Measurements from ENCODE around the gene GADL1.

Gene GADL1

DNA sequence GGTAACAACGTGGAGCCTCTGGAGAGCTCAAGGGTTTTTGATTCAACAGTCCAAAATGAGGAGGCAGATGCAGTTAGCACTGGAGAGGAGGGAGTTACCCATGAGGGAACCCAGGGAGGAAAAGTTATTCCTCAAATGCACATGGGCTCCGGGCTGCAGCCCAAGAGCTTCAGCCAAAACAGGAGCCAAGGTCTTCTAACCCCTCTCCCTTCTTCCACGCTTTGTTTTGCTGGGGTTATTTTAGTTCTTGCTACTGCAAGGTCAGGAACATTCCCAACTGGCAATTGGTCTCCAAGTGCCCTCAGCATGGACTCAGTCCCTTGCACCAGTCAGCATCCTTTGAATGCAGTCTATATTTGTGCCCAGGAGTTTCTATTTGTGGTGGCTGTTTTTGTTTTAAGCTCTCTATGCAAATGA is 198.1 kb downstream of the GADL1 start:
- FAIRE-seq: no peak
- DNase-seq (ENCODE audit: low spot score): no peak

DNA sequence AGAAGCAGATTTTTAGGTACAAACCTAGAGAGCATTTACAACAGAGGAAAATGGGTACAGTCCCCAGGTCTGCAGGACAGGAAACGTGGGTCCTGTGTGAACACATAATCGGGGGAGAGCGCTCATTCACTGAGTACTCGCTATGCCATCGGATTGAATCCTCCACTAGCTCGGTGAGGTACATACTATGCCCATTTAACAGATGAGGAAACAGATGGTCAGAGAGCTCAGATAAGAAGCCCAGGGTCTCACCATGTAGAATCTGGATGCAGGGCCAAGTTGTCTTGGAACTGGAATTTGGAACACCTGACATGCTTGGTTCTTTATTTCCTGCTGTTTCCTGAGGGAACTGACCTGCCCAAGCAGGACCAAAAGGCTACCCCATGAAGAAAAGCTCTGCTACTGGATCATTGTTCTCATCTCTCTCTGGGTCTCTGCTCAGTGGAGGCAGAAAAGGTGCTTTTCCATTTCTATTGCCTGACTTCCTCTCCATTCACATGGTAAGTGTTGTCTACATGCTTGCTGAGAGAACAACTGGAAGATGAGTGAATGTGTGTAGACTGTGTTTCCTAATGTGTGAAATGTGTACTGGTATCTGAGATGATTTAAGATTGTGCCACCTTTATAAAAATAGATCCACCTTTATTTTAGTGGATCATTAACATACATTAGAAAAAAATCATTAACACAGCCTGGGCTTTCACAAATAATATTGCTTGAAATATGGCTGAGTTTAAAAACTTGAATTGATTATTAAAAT is 199.0 kb downstream of the GADL1 start:
- FAIRE-seq: no peak
- DNase-seq (ENCODE audit: low spot score): no peak

DNA sequence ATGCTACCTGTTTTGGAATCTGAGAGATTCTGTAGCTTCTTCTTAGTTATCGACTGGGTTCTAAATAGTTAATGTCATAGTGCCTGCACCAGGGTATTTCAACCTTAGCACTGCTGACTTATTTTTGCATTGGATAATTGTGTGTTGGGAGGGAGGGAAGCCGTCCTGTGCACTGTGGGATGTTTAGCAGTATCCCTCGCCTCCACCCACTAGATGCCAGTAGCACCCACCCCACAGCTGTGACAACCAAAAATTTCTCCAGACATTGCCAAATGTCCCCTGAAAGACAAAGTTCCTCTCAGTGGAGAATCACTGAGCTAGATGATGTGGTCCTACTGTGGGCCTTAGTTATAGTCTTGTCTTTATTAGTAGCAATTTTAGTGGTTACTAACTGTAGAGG is 199.8 kb downstream of the GADL1 start:
- no peak for FAIRE-seq
- no peak for DNase-seq (ENCODE audit: low spot score)

DNA sequence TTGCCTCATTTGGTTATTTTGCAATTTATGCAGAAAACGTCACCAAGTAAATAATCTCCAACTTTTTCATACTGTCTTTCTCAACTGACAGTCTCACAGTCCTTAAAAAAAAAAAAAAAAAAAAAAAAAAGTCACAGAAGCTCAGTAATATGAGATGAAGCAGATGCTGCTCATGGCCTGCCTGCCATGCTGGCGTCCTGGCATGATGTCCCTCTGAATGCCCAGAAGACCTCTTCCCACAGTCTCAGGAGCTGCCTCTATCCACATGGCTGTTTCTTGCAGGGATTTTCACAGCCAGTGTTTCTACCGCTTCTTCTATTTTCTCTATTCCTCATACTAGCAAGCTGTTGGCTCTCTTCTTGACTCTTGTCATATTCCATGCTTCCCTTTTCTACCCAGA is 200.3 kb downstream of the GADL1 start:
- no peak for FAIRE-seq
- no peak for DNase-seq (ENCODE audit: low spot score)

DNA sequence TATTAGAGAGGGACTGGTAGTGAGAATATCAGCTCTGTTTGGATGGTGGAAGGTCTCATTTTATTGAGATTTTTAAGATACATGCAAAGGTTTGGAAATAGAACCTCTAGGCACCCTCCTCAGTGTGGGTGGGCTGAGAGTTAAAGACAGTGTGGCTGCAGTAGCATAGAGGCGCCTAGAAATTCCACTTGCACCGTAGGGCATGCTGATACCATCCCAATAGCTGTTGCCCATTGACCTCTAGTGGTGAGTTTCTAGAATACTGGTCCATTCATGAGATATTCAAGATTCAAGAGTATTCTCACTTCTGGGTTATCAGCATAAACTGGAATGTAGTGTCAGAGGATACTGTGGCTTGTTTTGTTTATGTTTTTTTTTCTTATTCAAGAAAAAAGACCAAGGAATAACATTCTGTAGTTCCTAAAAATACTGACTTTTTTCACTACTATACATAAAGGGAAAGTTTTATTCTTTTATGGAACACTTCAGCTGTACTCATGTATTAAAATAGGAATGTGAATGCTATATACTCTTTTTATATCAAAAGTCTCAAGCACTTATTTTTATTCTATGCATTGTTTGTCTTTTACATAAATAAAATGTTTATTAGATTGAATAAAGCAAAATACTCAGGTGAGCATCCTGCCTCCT is 200.9 kb downstream of the GADL1 start:
- FAIRE-seq (peak; percentile 68), DNase-seq (ENCODE audit: low spot score) (peak; percentile 68)

DNA sequence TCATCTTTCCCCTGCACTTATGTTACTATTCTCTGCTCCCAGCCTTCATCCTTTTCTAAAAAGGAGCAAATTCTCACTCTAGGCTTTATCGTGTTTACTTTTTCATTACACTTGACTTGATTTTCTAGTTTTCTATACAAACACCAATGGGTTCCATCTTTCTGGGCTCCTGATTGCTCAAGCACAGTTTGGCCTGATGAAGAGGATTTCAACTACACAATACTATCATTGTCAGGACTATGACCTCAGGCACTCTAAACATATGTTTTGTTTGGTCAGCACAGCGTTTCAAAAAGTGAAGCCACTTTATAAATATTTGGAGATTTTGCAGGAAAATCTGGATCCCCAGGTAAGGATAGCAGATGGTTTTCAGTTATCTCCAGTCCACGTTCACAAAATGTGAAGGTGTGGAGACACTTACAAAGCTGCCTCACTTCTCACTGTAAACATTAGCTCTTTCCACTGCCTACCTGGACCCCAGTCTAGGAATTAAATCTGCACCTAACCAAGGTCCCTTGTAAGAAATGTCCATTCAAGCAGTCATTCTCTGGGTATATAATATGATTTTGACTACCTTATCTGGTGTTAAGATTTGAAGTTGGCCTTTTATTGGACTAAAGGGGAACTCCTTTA is 201.8 kb downstream of the GADL1 start:
- DNase-seq (ENCODE audit: low spot score) (no peak), FAIRE-seq (no peak)

DNA sequence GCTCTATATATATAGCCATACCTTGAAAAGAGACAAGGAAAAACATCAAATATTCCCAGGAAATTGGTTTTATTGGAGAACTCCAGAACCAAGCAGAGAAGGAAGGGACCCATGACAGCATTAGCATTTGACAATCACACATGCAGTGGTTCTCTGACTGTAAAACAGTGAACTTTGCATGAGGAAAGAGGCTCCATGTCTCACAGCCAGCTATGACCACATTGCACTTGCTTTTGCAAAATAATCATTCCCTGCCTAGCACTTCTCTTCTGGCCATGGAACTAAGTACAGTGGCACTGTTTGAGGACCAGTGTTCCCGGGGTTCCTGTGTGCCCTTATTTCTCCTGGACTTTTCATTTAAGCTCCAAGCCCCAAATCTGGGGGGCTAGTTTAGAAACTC is 202.5 kb downstream of the GADL1 start:
- DNase-seq (ENCODE audit: low spot score): no peak

DNA sequence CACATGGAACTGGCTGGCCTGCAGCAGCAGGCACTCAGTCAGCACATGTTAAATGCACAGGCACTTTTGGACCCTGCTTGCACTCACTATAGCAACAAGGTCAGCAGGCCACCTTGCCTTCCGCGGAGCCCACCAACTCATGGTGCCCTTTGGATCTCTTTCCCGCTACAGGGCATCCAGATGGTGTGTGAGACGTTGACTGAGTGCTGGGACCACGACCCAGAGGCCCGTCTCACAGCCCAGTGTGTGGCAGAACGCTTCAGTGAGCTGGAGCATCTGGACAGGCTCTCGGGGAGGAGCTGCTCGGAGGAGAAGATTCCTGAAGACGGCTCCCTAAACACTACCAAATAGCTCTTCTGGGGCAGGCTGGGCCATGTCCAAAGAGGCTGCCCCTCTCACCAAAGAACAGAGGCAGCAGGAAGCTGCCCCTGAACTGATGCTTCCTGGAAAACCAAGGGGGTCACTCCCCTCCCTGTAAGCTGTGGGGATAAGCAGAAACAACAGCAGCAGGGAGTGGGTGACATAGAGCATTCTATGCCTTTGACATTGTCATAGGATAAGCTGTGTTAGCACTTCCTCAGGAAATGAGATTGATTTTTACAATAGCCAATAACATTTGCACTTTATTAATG is 203.1 kb downstream of the GADL1 start:
- FAIRE-seq (no peak), DNase-seq (ENCODE audit: low spot score) (no peak)

More for the DNA sequence above, 202.5 kb downstream of the GADL1 start:
- FAIRE-seq: no peak

DNA sequence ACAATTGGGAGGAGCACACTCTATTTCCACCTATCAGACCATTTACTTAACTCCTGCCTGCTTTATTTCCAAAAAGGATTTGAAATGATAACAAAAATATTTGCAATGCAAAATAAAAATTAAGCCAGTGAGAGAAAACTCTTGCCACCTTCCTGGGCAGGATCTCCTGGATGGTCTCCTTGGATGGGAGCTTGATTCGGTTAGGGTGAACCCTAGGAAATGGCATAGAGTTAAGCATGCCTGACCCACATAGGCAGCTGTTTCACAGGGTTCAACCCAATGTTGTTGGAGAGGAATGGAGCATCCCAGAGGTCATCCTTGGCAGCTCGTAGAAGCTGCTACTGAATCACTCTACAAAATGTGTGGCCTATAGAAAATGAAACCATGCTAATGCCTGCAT is 204.3 kb downstream of the GADL1 start:
- FAIRE-seq (no peak), DNase-seq (ENCODE audit: low spot score) (no peak)

DNA sequence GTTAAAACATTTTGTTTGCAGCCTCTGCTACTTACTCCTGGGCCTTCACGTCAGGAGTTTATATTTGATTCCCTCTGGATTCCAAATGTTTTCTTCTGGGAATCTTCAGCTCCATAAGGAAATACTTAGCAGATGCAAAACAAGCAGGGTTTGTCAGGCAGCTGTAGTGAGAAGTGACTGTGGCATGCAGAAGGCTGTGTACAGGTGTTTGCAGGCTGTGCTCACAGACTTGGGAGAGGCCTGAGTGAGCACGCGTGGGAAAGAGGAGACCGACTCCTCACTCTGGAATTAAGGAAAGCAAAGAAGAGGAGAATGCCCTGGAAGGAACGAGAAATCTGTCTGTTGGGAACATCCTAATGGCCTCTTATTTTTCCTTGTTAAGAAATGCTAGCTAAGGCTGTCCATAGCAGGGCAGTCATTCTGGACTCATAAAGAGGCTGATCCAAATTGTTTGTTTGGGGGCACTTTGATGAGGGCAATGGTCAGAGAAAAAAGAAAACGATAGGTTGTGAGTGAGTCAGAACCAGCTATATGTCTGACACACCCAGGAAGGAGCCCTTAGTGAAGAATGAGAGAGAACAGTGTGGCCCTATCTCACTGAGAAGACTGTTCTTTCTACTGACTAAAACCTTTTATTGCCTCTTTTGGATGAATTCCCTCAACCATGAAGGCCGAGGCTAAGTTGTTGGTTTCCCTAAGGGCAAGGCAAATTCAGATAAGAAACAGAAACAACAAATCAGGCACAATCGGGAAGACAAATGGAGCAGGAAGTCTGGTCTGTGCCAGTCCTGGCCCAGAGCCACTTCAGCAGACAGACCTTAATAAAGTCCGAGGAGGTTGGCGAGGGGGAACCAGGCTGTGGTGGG is 205.5 kb downstream of the GADL1 start:
- FAIRE-seq (peak; percentile 51), DNase-seq (ENCODE audit: low spot score) (peak; percentile 49)

DNA sequence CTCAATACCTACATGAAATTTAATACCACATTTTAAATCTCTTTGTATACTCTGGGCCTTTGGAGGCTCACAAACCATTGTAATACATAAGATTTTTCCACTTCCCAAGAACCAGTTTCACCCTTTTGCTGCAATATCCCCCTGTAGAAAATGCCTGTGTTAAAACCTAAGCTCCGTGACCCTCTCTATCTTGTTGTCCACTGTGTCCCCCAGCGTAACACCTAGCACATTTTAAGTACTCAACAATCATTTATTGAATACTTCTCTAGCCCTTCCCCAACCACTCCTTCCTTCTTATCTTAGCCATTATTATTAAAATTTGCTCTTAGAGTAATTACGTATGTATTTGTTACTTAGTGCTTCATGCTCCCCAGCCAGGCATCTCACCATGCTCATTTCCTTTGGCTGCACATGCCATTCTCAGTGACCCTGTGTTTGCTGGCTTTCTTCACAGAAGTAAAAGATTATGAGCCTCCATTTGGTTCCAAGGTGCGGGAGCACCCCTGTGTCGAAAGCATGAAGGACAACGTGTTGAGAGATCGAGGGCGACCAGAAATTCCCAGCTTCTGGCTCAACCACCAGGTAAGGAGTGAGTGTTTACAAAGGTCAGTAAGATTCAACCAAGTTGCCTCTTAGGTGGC is 206.4 kb downstream of the GADL1 start:
- no peak for FAIRE-seq
- no peak for DNase-seq (ENCODE audit: low spot score)

DNA sequence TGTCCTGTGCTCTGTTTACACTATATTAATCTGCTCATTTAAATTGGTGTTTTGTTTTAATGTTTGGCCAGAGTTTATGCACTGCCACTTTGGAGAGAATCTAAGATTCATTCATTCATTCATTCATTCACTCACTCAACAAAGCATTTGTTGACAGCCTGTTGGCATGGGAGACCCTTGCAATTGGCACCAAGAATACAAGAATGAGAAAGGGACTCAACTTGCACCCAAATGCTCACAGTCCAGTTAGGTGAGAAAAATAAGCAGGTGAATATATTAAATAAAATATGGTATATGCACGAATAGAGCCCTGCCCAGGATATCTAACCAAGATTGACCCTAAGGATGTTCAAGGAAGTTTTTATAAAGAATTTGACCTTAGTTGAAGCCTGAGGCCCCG is 207.7 kb downstream of the GADL1 start:
- DNase-seq (ENCODE audit: low spot score): no peak
- no peak for FAIRE-seq

DNA sequence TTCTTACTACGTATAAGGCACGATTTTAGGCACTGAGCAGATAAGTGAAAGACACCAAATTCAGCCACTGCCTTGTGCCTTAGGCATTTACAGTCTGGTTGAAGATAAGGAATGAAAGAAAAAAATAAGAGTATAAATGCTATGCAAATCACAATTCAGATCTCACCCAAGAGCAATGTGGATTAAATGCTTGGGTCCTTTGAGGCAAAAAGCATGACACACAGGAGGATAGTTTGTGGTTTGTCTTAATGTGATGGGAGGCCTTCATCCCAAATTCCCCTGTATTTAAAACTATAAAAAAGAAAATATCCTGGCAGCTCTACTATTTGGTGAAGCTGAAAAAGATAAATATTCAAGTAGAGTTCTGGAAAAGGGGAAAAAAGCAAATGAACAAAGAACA is 208.3 kb downstream of the GADL1 start:
- no peak for DNase-seq (ENCODE audit: low spot score)
- no peak for FAIRE-seq

DNA sequence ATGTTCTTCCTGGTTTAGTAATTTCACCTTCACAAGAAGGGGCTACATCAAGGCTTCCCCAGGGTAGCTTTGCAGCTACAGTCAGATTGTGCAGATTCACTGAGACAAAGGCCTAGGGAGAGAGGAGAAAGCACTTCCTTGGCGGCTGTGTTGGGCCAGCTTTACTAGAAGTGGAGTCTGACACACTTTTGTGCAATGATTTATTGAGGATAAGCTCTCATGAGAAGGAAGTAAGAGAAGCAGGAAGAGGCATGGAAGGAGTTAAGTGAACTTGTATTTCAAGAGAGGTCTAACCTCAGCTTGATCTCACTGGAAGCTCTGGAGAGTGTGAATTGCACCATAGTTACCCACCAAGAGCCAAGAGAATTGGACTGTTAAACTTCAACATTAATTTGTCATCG is 209.2 kb downstream of the GADL1 start:
- no peak for FAIRE-seq
- DNase-seq (ENCODE audit: low spot score): no peak

DNA sequence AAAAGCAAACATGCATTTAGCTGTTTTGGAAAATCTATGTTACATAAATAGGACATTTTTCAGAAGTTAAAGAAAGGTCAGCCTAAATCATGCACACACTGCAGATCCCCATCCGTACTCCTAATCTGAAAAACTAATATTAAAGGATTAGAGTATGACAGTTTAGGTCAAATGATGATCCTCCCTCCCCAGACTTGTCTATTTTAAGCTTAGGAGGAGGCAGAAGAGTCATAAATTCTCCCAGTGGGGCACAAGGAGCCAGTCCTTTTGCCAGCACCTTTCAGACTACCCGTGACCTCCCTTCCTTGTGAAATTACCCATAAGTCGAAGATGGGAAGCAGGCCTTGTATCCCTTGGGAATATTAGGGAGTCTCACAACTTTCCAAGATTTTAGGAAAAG is 210.1 kb downstream of the GADL1 start:
- DNase-seq (ENCODE audit: low spot score): no peak
- no peak for FAIRE-seq

DNA sequence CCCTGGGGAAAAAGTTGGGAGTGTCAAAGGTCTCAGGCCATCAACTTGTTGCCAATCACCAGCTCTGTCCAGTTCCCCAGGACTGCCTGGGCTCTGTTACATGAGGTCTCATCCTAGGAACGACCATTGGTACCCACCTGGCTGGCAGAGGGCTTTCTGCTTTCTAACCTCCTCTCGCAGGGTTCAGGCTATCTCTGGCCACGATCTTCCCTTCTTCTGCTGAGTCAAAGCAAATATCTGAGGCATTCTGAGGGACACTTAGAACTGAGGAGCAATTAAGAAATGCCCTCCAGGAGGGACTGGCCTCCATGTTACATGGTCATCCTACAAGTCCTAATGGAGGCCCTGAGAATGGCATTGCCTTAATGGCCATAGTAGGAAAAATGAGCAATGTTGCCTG is 210.7 kb downstream of the GADL1 start:
- DNase-seq (ENCODE audit: low spot score) (no peak), FAIRE-seq (no peak)

DNA sequence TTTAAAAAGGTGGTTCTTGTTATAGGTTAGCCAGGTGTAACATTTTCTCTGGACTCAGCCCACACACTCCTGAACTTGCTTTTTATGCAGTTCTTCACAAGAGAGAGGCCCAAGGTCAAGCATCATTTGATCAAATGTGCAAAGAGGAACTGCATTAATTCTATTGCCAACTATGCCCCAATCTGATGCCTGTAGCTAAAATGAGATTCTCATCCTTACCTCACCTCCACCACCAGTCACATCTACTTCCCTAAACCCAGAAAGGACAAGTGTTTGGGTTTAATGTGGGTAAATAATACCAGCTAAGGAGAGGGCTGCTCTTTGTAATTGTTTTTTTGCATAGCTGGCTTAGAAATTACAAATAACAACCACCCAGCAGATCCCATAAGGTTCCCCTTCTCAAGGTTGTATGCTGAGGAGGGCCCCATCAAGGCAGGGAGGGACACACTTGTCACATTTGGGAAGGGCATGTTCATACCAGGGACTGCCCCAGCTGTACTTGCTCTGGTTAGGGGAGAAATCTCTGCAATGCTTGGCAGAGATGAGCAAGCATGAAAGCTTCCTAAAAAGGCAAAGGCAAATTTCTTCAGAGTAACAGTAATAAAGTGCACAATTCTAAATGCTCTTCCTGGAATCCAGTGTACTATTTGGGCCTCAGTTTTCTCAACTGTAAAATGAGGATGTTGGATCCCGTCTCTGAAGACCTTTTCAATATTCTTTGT is 211.9 kb downstream of the GADL1 start:
- DNase-seq (ENCODE audit: low spot score): no peak
- FAIRE-seq: no peak

DNA sequence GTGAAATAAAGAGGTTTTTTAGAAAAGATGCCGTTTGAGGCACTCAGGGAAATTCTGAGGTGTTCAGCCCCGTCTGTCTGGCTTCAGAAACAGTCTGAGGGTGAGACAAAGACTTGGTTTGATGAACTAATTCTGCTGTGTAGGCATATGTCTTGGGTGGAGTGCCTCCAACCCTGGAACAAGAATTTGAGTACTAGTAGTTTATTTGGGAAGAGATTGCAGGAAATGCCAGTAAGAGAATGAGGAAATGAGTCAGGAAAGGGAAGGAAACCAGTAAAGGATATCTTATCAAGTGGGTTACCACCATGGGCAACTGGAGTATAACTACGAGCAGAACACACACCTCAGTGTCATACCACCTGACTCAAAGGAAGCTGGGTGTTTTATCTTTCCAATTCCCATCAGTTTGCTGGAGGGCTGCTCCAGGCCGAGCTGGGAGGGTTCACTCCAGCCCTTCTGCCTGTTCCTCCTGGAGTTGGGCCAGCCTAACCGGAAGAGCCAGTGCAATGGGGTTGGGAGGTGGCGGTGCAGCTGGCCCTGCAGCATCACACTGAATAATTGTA is 212.7 kb downstream of the GADL1 start:
- no peak for DNase-seq (ENCODE audit: low spot score)
- FAIRE-seq: no peak

DNA sequence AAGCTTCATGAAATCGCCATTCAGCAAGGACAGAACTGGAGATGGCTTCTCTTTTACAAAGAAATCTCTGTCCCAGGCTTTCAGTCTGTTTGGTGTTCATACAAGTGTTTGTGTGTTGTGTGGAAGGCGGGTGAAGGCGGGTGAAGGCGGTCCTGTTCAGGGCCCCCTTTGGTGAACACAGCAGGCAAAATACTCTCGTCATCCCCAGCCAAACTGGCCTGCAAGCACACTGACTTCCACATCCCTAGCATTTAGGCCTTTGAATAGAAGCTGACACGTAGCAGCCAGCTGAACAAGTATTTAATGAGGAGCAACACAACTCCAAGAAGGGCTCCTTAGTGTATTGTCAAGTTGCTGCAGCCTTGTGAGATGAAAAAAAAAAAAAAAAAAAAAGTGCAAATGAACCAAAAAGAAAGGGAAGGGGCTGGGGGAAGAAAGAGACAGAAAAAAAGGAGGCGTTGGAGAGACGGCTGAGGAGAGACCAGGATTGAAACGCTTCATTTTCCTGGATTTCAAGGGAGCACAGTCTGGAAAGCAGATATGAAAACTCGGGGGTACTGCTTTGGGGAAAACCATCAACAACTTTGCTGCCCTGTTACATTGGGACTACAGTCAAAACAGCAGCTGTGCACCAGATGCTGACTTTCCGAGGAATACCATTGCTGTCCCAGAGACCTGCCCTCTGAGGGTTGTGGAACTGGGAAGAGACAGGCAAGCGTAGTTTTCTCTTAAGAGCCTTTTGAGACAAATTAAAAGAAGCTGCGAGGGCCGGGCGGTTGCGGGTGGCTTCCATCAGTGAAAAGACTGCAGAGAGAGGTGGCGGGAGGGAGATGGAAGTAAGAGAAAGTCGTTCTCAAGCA is 213.4 kb downstream of the GADL1 start:
- FAIRE-seq: no peak
- DNase-seq (ENCODE audit: low spot score): no peak
